T-helper 1 cell treated with Interleukin-12 subunit alpha and Interleukin-12 subunit beta and Interleukin-4 antibody, amounts not matched to agents 30 μg/mL and 1 μg/mL, for 36 hours (primary cell): ENCODE measurements around the gene CARMIL1.

Source experiments
- H3K27ac Mint-ChIP-seq: one replicate; pipeline ENCODE4 v1.8.0; 2021; ENCODE audit warnings: mild to moderate bottlenecking, mixed read lengths
- H3K27me3 Mint-ChIP-seq: one replicate; pipeline ENCODE4 v1.8.0; 2021; ENCODE audit warnings: low read depth, mixed read lengths
- H3K36me3 Mint-ChIP-seq: one replicate; pipeline ENCODE4 v1.8.0; 2021; ENCODE audit warnings: low read depth, mixed read lengths
- H3K4me1 Mint-ChIP-seq: one replicate; pipeline ENCODE4 v1.8.0; 2021; ENCODE audit warnings: low read depth, mixed read lengths
- H3K4me3 Mint-ChIP-seq: one replicate; pipeline ENCODE4 v1.8.0; 2021; ENCODE audit warnings: mild to moderate bottlenecking, moderate library complexity, mixed read lengths
- H3K9me3 Mint-ChIP-seq: one replicate; pipeline ENCODE4 v1.8.0; 2021; ENCODE audit warnings: mixed read lengths

The CARMIL1 gene

DNA sequence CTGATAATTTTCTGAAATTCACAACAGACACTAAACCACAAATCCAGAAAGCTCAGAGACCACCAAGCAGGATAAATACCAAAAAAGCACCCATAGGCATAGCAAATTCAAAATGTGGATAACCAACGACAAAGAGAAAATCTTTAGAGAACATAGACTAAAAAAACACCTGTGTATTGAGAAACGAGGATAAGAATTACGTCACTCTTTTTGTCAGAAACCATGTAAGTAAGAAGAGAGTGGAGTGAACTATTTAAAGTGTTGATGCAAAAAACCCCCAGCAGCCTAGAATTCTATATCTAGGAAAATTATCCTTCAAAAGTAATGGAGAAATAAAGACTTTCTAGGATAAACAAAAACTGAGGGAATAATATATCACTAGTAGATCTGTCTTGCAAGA lies 245.9 kb downstream of the CARMIL1 start:
- Mint-ChIP-seq H3K9me3 (no peaks in the 10 kb centered on the region), H3K4me1 (no peaks in the 10 kb centered on the region), H3K4me3 (no peak overlapping the region), H3K36me3 (no peaks in the 10 kb centered on the region), H3K27ac (no peak overlapping the region), H3K27me3 (no peaks in the 10 kb centered on the region)

DNA sequence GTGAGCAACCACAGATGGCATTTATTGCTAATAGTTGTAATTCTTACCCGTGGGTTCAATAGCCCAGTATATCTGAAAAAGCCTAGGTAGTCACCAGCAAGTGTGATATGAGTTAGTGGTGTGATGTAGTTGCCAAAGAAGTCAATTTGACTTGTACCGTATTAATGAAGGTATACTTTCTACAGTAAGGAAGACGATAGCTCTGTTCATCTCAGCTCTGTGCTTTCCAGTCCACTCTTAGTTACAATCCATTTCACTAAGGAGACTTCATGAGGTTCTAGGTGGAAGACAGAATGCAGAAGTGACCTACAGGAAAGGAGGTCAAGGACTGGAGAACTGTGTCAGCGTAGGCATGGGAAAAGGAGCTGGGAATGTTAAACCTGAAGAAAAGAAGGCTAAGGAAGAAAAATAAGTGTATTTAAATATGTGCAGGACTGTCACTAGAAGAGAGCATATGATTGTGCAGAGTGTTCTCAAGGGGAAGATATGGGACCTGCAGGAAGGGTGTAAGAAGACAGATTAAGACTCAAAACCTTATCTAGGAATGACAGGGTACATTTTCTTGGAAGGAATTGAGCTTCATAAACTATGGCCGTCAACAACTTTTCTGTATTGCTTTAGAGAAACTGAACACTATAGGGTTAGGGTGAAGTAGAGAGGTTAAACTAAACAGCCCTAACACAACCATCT lies 255.9 kb downstream of the CARMIL1 start:
- Mint-ChIP-seq H3K4me1 (no peaks in the 10 kb centered on the region), H3K27me3 (no peaks in the 10 kb centered on the region), H3K27ac (no peak overlapping the region), H3K4me3 (no peak overlapping the region), H3K9me3 (no peaks in the 10 kb centered on the region), H3K36me3 (peaks cover 1% of the 10 kb centered on the region)

DNA sequence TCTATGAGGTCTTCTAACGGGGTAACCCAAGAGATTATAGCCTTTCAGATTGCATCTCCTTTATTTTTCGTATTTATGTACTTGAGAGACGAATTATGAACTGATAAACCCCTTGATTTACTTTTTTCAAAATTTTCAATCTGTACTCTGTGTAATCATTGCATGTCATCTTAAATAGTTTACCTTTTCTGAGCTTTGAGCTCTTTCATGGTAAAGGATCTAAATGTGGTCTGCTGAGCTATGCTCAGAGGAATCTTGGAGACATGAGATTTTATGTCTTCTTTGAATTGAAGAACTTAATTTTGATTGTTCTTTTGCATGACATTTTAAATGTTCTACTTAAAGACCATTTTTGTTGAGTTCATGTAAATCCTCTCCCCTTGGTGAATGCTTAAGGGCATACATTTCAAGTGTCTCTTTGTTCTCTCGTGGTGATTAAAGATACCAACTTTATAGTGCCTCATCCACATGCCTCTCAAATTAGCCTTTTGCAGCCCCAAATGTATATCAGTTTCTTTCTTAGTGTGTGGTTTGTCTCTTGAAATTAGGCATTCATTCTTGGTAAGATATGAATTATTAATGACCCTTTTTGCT lies 256.6 kb downstream of the CARMIL1 start:
- H3K4me3 Mint-ChIP-seq: no peak overlapping the region
- peaks cover 1% of the 10 kb centered on the region for H3K36me3 Mint-ChIP-seq
- no peaks in the 10 kb centered on the region for H3K4me1 Mint-ChIP-seq
- no peaks in the 10 kb centered on the region for H3K27me3 Mint-ChIP-seq
- no peaks in the 10 kb centered on the region for H3K9me3 Mint-ChIP-seq
- H3K27ac Mint-ChIP-seq: no peak overlapping the region

DNA sequence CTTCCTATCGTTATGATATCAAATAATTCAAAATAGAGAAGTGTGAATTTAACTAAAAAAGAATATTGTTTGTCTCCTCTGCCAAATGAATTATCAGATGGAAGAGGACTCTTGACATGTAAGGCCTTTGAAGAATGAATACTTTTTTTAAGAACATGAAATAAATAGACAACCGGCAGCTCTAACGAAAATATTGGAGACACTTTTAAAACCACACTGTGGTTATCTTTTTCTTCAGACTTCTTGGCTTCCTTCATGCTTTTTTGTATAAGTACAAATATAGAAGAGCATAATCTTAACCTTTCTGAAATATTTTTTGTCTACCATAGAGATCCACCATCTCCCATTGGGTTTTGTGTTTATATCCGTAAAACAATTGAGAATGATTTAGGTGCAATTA lies 257.6 kb downstream of the CARMIL1 start:
- Mint-ChIP-seq H3K36me3 (peaks cover 1% of the 10 kb centered on the region), H3K4me1 (no peaks in the 10 kb centered on the region), H3K4me3 (no peak overlapping the region), H3K9me3 (no peaks in the 10 kb centered on the region), H3K27me3 (no peaks in the 10 kb centered on the region), H3K27ac (no peak overlapping the region)

DNA sequence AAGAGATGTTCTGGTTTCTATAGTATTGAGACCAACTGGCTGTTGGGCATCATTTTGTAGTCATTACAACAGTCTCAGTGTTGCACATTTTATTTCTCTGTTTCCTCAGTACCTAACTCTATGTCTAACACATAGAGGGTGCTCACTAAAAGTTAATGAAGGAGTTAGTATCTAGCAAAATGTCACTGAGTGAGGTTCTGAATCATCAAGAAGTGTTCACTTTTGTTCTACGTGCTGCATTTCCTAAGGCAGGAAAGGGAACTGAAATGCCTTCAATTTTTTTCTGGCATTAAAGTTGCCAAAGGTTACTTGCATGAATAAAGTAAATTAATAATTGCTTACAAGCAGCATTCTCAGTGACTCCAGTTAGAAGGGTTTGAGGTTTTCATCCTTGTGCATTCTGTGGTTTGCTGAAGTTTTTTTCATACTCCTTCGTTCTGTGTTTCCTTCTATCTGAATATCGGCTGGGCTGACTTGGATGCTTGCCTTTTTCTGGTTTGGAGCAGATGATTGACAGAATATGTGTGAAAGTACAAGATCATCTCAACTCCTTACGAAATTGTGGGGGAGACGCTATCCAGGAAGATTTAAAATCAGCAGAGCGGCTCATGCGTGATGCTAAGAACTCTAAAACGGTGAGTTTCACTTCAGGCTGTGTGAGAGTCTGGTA lies 258.3 kb downstream of the CARMIL1 start:
- Mint-ChIP-seq H3K36me3 (peaks cover 1% of the 10 kb centered on the region), H3K9me3 (no peaks in the 10 kb centered on the region), H3K4me1 (no peaks in the 10 kb centered on the region), H3K4me3 (no peak overlapping the region), H3K27ac (no peak overlapping the region), H3K27me3 (no peaks in the 10 kb centered on the region)

DNA sequence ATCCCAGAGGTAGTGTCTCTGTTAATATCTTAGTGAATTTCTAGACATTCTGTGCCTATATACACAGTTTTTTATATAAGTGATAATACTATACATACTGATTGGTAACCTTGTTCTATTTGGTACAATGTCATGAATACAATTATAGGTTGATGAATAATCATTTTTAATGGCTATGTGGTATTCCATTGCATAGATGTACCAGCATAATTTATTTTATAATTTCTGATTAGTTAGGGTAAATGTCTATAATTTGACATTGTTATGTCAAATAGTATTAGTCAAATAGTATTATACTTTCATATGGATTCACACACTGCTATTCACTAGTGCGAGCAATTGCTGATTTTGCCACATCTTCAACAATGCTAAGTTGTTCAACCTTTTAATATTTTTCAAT lies 262.1 kb downstream of the CARMIL1 start:
- Mint-ChIP-seq H3K27ac (no peak overlapping the region), H3K9me3 (no peaks in the 10 kb centered on the region), H3K4me1 (no peaks in the 10 kb centered on the region), H3K27me3 (no peaks in the 10 kb centered on the region), H3K4me3 (no peak overlapping the region), H3K36me3 (peaks cover 1% of the 10 kb centered on the region)

DNA sequence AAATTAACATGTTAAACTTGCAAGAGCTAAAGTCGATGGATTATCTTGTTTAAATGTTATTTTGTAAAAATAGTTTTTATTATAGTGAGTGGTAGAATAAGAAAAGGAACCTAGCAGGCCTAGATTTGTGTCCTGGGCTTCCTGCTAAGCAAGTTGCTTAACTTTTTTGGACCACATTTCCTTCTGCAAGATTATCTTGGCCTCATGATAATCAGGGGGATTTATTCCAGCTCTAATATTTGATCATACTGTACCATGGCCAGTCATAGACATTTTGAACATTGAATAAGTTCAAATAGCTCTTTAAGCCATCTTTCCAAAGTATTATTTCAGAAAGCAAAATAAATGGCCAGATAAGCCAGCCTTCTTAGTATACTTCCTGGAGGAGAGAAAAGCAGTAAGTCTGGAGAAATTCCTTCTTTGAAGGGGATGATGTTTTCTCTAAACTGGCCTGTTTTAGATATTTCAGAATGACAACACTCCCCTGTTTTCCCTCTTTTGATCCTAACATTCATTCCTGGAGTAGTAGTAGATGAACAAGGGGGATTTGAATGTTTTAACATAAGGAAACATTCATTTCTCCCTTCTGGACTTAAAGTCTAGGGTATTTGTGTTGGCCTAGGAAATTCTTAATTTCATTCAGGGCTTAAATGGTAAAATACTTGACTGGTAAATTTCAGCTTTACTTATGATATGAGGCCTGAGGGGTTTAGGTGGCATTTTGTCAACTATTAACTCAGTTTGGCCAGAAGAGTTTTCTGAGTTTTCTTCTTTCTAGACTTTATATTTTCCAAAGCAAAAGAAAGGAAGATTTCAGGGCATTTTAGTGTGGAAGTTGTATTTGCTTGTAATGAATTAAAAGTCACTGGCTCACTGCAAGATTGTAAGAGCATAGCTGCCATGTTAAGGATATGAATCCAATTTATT lies 264.1 kb downstream of the CARMIL1 start:
- H3K27me3 Mint-ChIP-seq: no peaks in the 10 kb centered on the region
- no peaks in the 10 kb centered on the region for H3K9me3 Mint-ChIP-seq
- H3K36me3 Mint-ChIP-seq: peaks cover 1% of the 10 kb centered on the region
- no peak overlapping the region for H3K27ac Mint-ChIP-seq
- no peaks in the 10 kb centered on the region for H3K4me1 Mint-ChIP-seq
- no peak overlapping the region for H3K4me3 Mint-ChIP-seq

DNA sequence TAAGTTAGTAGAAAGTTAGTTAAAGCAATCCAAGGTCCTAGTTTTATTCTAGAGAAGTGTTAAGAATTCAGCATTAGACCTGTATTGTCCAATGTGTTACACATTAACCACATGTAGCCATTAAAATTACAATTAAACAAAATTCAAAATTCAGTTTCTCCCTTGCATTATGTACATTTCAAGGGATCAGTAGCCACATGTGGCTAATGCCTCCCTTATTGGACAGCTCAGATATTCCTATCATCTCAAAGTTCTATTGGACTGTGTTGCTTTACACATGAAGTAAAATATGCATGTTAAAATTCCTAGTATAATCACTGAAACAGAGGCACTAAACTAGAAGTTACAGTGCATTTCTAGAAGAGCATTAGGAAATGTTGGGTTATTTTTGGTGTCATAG lies 265.7 kb downstream of the CARMIL1 start:
- Mint-ChIP-seq H3K36me3 (peaks cover under 1% of the 10 kb centered on the region), H3K27ac (no peak overlapping the region), H3K4me1 (no peaks in the 10 kb centered on the region), H3K4me3 (no peak overlapping the region), H3K9me3 (no peaks in the 10 kb centered on the region), H3K27me3 (no peaks in the 10 kb centered on the region)

DNA sequence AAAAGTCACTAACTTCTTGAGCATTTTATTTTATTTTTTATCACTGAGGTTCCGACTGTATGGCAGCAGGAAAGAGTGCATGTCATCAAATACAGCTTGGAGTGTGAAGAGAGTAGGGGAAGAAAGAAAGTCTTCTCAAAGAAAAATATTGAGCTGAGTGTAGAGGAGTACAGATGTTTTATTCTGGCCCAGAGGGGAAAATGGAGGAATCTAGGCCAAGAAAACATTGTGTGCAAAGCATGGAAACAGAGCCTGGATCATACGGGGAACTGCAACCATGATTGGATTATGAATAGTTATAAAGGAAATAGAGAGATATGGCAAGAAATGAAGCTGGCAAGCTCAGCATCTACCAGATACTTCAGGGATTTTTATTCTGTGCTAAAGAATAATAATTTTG lies 268.6 kb downstream of the CARMIL1 start:
- H3K36me3 Mint-ChIP-seq: no peaks in the 10 kb centered on the region
- no peak overlapping the region for H3K4me3 Mint-ChIP-seq
- no peaks in the 10 kb centered on the region for H3K27me3 Mint-ChIP-seq
- no peak overlapping the region for H3K27ac Mint-ChIP-seq
- no peaks in the 10 kb centered on the region for H3K4me1 Mint-ChIP-seq
- H3K9me3 Mint-ChIP-seq: no peaks in the 10 kb centered on the region

DNA sequence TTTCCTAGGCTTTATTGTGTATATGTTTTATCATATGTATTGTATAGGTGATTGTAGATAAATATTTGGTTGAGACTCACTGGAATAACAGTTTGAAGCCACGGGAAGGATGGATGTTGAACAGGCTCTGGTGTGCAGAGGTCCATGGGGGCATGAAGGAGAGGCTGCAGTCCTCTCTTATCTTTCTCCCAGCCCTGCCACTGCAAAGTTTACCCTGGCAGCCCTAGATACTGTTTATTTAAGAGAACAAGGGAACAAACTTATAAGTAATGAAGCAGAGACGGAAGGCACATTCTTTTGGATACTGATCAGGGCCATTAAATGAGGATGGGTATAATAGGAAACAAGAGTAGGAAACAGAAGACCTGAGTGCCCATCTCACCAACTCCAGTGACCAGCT lies 269.3 kb downstream of the CARMIL1 start:
- H3K4me3 Mint-ChIP-seq: no peak overlapping the region
- H3K27me3 Mint-ChIP-seq: no peaks in the 10 kb centered on the region
- no peaks in the 10 kb centered on the region for H3K36me3 Mint-ChIP-seq
- H3K27ac Mint-ChIP-seq: no peak overlapping the region
- H3K4me1 Mint-ChIP-seq: no peaks in the 10 kb centered on the region
- H3K9me3 Mint-ChIP-seq: no peaks in the 10 kb centered on the region

DNA sequence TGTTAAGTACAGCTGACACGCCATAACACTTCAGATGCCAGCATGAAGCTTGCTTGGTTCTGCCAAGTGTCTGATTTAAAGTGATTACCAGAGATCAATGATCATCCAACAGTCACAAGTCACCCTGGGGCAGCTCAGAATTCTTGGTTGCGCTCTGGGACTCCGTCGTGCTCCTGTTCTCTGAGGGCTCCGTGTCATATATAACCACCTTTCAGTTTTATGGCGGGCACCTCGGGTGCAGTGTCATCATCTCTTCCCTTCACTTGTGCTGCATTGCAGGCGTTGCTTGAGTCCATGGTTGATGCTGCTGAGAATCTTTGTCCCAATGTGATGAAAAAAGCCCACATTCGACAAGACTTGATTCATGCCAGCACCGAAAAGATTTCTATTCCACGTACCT lies 271.5 kb downstream of the CARMIL1 start:
- H3K27me3 Mint-ChIP-seq: no peaks in the 10 kb centered on the region
- no peak overlapping the region for H3K4me3 Mint-ChIP-seq
- H3K36me3 Mint-ChIP-seq: no peaks in the 10 kb centered on the region
- H3K9me3 Mint-ChIP-seq: no peaks in the 10 kb centered on the region
- no peaks in the 10 kb centered on the region for H3K4me1 Mint-ChIP-seq
- H3K27ac Mint-ChIP-seq: no peak overlapping the region

DNA sequence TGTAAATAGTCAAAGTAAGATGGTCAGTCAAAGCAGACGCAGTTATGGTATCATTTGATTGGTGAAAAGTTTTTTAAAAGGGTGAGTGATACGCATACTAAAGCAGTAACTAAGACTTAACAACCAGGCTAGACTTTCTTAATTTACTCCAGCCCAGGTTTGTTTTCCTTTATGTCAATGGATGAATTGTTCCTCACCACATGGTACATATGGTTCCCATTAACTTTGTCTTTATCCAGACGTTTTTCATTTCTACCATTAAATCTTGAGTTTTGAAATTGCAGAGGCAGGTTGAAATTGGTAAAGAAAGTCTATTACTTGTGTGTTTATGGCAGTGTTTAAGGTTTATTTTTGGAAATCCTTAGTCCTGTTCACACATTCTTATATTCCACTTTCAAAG lies 274.3 kb downstream of the CARMIL1 start:
- Mint-ChIP-seq H3K4me1 (peaks cover 2% of the 10 kb centered on the region), H3K36me3 (no peaks in the 10 kb centered on the region), H3K27ac (no peak overlapping the region), H3K27me3 (no peaks in the 10 kb centered on the region), H3K9me3 (no peaks in the 10 kb centered on the region), H3K4me3 (no peak overlapping the region)

DNA sequence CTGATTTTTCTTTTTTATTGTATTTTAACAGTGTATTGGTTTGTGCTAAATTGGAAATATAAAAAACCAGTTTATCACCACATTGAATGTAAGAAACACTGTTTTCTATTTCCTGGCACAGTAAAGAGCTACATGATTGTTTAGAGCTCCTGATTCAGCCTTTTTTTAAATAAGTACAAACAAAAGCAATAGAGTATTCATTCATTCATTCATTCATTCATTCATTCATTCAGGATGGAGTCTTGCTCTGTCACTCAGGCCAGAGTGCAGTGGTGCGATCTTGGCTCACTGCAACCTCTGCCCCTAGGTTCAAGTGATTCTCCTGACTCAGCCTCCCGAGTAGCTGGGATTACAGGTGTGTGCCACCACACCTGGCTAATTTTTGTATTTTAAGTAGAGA lies 276.0 kb downstream of the CARMIL1 start:
- Mint-ChIP-seq H3K27ac (no peak overlapping the region), H3K4me3 (no peak overlapping the region), H3K27me3 (no peaks in the 10 kb centered on the region), H3K4me1 (peaks cover 2% of the 10 kb centered on the region), H3K36me3 (no peaks in the 10 kb centered on the region), H3K9me3 (no peaks in the 10 kb centered on the region)

DNA sequence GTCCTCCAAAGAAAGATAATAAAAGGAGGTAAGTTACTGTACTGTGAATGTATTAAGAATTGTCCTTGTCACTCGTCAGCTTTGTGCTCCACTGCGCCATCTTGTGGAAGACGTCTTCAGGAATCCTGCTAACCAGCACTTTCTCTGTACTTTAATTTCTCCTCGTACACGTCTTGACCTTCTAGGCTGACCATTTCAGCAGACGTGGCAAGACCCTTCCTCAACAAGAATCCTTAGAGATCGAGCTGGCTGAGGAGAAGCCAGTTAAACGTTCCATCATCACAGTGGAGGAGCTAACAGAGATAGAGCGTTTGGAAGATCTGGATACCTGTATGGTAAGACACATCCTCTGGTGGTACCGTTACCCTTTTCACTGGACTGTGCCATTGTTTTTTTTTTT lies 277.3 kb downstream of the CARMIL1 start:
- Mint-ChIP-seq H3K27ac (no peak overlapping the region), H3K9me3 (no peaks in the 10 kb centered on the region), H3K4me1 (peaks cover 2% of the 10 kb centered on the region), H3K4me3 (no peak overlapping the region), H3K27me3 (no peaks in the 10 kb centered on the region), H3K36me3 (no peaks in the 10 kb centered on the region)
